DMS153 (cell line): ENCODE results near the gene PDK3.

ENCODE experiments used
- DNase-seq: peaks from one replicate; lab custom pipeline; 2025; lab: John Stamatoyannopoulos, UW

PDK3 gene

GRCh38 chrX:24482823-24483415, 17.8 kb downstream of the PDK3 start:
- no peak for DNase-seq

GRCh38 chrX:24483596-24483995, 18.5 kb downstream of the PDK3 start:
- no peak for DNase-seq

GRCh38 chrX:24485323-24485722, 20.2 kb downstream of the PDK3 start:
- no peak for DNase-seq

DNA sequence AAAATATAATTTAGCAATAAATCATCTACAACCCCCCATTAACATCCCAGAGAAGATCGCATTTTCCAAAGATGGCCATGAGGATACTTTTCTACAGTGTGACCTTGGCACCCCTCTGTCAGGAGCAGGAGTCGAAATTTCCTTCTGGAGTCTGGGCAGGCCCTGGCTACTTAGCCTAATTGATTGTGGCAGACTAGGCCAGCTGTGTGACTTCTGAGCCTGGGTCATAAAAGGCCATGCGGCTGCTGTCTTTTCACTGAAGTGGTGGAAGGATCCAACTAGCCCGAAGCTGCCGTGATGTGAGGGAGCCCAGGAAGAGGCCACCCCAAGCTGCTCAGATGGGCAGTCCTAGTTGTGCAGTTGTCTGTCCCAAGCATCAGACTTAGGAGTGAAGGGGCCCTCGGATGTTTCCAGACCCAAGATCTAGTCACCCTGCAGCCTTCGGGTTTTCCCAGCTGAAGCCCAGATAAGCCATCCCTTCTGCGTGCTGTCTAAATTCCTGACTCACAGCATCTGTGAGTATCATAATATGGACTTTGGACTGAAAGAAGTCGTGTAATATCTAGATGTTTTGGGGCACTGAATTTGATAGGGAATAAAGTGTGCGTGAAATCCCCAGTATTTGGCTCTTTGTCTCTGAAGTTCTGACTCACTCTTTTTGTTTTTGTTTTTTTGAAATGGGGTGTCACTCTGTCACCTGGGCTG, 21.0 kb downstream of the PDK3 start:
- no peak for DNase-seq

DNA sequence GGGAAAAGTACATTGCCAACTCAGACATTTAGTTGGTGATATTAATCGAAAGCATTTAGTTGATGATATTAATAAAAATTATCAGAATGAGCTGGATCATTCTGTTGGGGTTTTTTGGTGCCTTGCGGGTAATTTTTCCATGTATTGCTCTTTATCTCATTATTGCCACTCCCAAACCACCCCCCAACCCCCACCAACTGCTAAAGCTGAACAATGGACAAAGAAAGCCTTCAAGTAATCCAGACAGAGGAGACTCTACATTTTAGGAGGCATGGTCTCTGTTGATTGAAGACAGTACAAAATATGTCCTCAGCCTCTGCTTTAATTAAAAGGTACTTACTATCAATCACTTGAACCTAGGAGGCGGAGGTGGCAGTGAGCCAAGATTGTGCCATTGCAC, 22.5 kb downstream of the PDK3 start:
- DNase-seq = no peak

DNA sequence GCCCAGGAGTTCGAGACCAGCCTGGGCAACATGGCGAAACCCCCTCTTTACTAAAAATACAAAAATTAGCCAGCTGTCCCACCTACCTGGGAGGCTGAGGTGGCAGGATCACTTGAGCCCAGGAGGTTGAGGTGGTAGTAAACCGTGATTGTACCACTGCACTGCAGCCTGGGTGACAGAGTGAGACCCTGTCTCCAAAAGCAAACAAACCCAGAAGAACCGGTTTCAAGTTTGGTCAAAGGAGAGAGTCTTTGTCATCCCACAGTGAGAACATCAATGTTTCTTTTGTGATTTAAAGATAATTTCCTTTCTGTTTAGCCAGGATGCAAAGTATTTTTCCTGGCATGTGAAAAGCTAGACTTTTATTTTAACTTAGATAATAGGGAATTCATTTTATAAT, 26.7 kb downstream of the PDK3 start:
- DNase-seq = no peak

- DNase-seq = no peak
Observed at GRCh38 chrX:24493740-24494581, 28.9 kb downstream of the PDK3 start.

- peak; percentile 53 for DNase-seq
Observed at GRCh38 chrX:24494647-24495075, 29.6 kb downstream of the PDK3 start.

- DNase-seq = no peak
Observed at GRCh38 chrX:24495700-24496099, 30.6 kb downstream of the PDK3 start.

GRCh38 chrX:24498181-24498580, 33.1 kb downstream of the PDK3 start:
- DNase-seq = no peak

DNA sequence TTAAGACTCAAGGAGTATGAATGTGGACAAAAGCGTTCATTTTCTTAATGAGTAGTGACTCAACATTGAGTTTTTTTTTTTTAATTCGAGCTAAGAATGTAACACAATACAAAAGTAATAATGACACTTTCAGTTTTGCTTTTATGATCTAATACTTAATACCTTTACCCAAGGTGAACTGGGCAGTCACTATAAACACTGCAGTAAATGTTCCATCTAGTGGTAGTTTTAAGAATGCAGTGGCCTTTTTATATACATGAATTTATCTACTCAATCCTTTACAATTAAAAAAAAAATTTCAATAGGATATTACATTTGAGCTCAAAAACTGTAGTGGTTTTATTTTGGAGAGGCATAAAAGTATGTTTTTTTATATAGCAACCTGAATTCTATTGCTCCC, 33.9 kb downstream of the PDK3 start:
- no peak for DNase-seq

- DNase-seq = no peak
Observed at GRCh38 chrX:24506082-24506481, 41.0 kb downstream of the PDK3 start.

DNA sequence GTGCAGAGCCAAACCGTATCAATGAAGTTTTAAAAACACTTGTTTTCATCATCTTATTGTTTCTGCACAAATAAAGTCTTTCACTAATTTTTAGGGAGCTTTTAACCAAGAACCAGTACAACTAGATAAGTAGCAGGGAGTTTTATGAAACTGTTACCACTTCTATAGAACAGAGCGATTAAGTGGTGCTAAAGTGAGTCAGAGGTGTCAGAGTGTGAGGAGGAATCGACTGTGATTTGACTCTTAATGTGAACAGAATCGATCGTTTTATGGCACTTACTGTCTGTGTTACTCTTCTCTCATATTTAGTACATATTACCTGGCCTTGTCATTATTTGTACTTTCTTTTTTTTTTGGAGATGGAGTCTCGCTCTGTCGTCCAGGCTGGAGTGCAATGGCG, 43.3 kb downstream of the PDK3 start:
- DNase-seq = no peak

DNA sequence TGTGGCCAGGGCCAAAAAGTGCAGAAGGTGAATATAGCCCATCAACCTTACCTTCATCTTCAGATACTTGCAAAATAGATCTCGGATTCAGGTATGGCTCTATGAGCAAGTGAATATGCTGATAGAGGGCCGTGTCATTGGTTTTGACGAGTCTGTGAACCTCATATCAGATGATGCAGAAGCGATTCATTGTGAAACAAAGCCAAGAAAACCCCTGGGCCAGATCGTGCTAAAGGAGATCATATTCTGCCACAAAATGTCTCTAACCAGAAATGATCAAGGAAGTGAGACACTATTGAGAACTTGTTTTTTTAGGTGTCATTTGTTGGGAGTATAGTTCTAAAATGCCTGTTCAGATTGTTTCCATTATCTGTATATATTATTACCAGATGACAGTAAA, 48.3 kb downstream of the PDK3 start:
- no peak for DNase-seq

DNA sequence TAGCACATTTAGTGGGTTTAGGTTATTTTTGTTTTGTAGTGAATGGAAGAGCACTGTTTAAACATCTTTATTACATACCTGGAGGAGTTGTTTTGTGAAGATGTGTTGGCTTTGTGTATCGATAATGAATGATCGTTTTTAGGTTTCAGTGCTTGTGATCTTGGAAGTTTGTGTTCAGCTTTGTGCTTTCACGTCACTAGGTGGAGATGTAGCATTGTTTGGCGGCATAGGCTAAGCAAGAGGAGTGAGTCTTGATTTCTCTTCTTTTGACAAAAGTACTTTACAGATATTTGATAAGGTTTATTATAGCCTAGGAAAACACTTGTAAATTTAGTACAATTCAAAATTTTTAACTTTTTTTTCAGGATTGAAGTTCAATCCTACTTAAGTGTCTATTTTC, 50.4 kb downstream of the PDK3 start:
- DNase-seq = no peak

GRCh38 chrX:24520472-24520871, 55.4 kb downstream of the PDK3 start:
- no peak for DNase-seq

DNA sequence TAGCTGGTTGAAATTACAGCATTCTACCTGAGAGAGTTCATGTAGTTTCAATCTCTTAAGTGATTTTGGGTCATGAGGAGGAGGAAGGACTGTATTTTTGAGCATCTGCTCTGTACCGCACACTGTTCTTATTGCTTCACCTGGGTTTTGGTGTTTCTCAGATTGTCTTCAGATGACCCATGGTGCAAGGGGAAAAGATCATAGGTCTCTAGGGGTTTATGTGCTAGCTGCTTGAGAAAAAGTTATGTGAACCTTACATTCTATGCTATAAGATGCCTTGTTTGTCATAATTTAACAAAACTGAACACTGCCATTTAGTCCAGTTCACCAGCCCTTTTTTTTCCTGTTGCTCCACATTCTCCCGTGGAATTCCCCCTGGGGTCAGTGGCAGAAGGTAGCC, 60.4 kb downstream of the PDK3 start:
- DNase-seq = no peak

DNA sequence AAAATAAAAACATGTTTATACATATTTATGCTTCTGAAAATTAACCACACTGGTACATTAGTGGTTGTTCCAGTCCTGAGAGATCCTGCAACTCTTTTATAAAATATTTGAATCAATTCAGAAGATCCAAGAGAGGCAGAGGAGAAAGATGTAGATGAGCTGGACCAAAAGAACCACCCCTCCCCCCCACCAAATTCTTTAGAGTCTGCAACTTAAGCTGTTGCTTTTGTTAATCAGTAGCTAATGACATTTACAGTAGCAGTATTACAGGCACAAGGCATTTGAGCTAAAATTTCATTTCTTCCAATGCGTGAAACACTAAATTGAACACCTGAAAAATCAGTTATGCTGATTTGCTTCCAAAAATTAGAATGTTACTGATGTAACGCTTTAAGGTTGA, 61.5 kb downstream of the PDK3 start:
- DNase-seq = no peak

DNA sequence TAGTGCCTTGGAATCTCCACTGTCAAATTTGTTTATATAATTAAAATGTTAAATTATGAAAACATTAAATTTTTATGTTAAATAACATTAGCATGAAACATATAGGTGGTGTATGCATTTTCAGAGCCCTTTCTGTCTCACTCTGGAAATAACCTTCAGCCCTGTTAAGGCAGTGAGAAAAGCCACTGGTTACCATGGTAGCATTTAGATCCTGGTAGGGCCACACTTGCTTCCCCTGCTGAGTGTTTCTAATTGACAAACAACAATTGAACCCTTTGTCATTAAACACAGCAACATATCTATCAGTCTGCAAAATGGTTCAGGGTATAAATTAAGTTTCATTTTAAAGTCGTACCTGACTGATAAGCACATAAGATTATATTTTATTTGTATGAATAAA, 63.5 kb downstream of the PDK3 start:
- DNase-seq = no peak

- DNase-seq = no peak
Observed at GRCh38 chrX:24536551-24536950, 71.5 kb downstream of the PDK3 start.

DNA sequence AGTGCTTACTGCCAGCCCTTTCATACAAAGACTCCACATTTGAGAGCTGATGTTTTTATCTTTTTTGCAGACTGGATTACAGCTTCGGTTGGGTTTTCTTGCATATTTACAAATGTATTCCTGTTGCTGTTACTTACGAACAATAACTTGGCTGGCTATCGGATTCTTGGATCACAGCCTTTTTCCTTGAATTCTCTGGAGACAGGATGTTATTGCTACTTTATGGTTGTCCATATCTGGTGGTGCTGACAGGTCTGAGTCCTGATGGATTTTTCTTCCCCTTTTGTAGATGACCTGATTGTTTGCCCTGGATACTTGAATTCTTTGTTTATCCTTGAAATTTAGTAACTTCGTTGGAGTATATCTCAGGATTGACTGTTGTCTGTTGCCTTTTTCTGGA, 77.7 kb downstream of the PDK3 start:
- DNase-seq = no peak

GRCh38 chrX:24547961-24548360, 82.9 kb downstream of the PDK3 start:
- no peak for DNase-seq

GRCh38 chrX:24550166-24550565, 85.1 kb downstream of the PDK3 start:
- no peak for DNase-seq
